NCI-H226 (cell line): ENCODE measurements around the gene CDK1.
"Not testable (repeated sequence)": the region's sequence is repeated elsewhere in the genome, so short reads cannot be mapped to it uniquely, and the experiment has no call there.

ENCODE experiments used
- DNase-seq: peaks from one replicate; pipeline ENCODE4 v3.0.0-alpha.2; 2015

Gene CDK1

GRCh38 chr10:60817398-60817805 lies 39.1 kb downstream of the CDK1 start:
- no peak for DNase-seq

- no peak for DNase-seq
These were observed 40.0 kb downstream of the CDK1 start for GRCh38 chr10:60818134-60818770.

DNA sequence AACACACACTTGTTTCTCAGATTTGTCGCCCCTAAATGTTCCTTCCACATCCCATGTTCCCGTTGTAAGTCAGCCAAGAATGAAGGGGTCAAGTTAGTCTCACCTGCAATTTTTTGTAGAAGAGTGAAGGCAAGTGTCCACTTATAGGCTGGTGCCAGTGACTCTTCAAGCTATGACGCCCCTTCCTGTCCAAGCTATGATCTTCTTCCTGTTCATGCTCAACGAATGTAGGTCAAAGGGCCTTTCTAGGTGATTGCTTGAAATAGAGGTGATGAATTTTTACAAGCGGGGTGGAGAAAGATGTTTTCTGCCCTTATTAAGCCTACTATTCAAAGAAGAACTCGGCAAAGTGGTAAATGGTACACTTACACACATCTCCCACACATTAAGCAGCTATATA lies 41.0 kb downstream of the CDK1 start:
- DNase-seq = no peak

GRCh38 chr10:60820093-60820754 lies 41.9 kb downstream of the CDK1 start:
- no peak for DNase-seq

DNA sequence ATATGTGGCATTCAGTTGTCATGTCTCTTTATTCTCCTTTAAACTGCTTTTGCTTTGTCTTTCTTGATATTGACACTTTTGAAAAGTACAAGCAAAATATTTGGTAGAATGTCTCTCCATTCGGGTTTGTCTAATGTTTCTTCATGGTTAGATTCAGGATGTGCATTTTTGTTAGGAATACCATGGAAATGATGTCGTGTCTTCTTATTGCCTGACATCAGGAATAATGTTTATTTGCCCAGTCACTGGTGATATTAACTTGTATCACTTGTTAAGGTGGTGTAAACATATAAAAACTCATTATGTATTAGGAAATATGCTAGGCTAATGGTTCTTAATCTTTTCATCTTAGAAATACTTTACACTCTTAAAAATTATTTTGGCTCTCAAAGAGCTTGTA lies 43.4 kb downstream of the CDK1 start:
- DNase-seq = peak; percentile 32

DNA sequence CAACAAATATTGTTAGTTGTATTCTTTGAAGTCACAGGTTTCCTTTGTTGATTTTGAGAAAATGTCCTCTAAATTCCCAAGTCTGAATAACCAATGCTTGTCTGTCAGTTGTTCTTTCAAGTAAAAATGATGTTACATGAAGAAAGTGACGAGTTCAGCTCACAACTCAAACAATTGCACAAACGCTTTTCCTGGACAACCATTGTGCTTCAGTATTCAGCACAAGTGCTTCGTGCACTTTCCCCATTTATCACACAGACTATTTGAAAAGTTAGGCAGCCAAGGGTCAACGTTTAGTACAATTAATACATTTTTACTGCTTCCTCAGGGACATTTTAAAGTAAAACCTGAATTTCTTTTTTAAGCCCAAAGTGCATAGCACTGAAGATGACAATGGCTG lies 44.5 kb downstream of the CDK1 start:
- no peak for DNase-seq

GRCh38 chr10:60823324-60823723 lies 45.0 kb downstream of the CDK1 start:
- DNase-seq = no peak

DNA sequence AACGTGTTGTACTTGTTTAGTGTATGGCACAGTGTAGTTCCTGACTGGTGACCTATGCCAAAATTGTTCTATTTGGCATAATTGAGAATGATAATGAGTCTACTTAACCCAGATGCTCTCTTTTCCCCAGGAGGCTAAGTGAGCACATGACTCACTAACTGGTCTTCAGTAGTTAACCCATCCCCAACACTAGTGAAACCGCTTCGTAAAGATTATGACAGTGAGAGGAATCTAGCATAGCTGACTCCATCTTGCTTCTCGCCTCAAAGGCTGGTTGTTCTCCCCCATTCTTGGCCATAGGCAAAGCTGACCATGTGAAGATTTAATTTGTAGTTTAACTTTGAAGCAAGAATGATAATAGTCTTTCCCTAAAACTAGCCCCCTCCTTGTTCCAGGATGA lies 47.2 kb downstream of the CDK1 start:
- no peak for DNase-seq

DNA sequence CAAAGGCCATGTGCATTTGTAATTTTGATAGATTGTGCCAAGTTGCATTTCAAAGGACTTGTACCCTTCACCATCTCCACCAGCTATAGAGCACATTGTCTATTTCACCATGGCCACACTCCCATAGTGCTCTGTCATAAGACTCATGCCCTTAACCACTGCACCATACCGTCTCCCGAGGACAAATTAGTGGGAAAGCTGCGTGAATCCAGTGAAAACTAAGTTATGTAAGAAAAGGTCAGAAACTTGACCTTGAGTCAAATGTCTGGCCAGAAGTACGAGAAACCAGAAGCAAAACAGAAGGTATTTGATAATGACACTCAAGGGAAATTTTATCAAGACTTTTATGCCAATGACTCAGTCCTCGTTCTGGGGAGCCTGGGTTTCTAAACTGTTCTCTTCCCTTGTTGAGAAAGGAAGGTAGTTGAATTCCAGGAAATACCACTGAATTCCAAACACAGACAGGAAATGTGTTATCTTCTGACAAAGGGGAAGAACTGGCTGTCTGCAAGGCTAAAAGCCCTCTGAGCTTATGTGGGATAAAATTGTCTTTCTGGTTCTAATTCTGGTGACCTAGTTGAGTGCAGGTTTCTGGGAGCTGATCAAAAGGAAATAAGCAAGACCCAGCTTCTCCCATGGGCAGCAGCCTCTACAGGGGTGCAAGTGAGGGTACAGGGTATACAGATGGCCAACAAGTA lies 49.7 kb downstream of the CDK1 start:
- DNase-seq = peak; percentile 91

GRCh38 chr10:60828489-60828852 lies 50.2 kb downstream of the CDK1 start:
- peak; percentile 41 for DNase-seq

- not testable (repeated sequence) for DNase-seq
These were observed 53.9 kb downstream of the CDK1 start for GRCh38 chr10:60832136-60832535.

DNA sequence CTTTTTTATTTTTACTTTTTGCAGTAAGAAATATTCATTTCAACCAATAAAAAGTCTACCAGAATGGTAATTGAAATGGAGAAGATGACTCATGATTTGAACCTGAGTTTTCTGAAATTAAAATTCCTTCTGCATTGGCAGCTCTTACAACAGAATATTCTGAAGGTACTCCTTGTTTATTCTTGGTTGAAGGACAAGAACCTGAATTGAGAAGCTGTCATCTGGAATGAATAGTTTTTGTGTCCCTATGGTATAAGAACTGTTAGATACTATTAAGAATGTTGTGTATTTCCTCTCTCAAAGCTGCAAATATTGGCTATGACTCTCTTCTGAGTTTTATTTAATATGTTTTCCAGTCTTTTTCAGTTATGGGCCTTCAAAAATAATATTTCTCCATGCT lies 56.1 kb downstream of the CDK1 start:
- DNase-seq = no peak

DNA sequence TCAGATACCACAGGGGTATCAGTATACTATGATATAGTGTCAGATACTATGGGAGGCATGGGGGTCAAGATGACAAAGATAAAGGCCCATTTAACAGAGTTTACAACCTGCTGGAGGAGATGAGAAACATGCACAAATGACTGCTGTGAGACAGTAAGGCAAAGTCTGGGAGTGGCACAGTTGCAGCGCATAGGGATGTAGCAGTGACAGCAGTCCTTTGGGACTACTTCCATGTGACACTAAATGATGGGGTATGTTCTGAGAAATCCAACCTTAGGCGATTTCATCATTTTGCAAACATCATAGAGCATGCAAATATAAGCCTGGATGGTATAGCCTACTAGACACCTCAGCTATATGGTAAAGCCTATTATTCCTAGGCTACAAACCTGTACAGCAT lies 56.8 kb downstream of the CDK1 start:
- no peak for DNase-seq

DNA sequence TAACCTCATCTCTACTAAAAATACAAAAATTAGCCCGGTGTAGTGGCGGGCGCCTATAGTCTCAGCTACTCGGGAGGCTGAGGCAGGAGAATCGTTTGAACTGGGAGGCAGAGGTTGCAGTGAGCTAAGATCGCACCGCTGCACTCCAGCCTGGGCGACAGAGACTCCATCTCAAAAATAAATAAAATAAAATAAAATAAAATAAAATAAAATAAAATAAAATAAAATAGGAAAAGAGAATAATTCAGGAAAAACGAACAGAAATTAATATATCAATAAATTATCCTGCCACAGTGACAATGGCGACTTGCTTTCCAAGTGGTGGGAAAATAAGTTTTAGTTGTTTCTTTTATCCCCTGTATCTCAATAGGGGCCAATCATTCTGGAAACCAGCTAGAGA lies 62.9 kb downstream of the CDK1 start:
- not testable (repeated sequence) for DNase-seq

DNA sequence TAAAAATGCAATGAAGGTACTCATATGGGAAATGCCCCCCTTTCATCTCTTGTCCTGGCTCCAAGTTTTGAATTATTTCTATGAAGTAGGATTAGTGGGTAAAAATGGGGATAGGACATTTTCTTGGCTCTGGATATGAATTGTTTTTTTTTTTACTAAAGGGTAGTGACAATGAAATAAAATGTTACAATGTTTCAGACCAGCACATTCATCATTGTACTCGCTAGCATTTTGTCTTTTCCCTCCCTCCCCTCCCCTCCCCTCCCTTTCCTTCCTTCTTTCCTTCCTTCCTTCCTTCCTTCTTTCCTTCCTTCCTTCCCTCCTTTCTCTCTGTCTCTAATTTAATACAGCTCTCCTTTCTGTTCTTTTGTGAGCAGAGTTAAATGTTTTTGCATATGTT lies 64.4 kb downstream of the CDK1 start:
- DNase-seq = no peak
